ENCODE results near the gene PGAM2.
"Not testable (repeated sequence)": the region's sequence is repeated elsewhere in the genome, so short reads cannot be mapped to it uniquely, and the experiment has no call there.

DNA sequence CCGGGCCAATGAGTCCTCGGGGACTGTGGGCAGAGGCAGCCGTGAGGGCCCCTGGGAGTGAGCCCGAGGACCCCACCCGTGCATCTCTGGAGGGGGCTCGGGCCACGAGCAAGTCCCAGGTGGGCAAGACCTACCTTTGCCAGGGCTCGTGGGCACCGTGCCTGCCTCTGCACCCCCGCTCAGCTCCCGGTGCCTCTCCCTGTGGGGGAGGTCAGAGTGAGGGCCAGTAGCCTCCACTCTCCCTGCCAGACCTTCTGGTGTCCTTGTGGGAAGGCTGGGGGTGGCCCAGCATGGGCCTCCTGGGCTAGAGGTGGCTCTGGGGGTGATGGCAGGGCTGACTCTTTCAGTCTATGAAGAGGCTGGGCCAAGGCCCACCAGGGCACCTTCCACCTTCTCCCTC lies 35.9 kb downstream of the PGAM2 start:
- not testable (repeated sequence) for TF ChIP-seq CTCF (tag by site-specific recombination; IDR thresholded peaks at IDR 0.05); YY1 (tag by site-specific recombination; IDR thresholded peaks at IDR 0.05); KLF16 (tag by site-specific recombination; IDR thresholded peaks at IDR 0.05); ZNF777 (tag by site-specific recombination; IDR thresholded peaks at IDR 0.05; ENCODE audit: borderline replicate concordance); TRIM28 (IDR thresholded peaks at IDR 0.05; ENCODE audit: borderline replicate concordance, low read length); ZNF302 (tag by site-specific recombination; IDR thresholded peaks at IDR 0.05; ENCODE audit: low read depth)
- TF ChIP-seq, protein P1, sequence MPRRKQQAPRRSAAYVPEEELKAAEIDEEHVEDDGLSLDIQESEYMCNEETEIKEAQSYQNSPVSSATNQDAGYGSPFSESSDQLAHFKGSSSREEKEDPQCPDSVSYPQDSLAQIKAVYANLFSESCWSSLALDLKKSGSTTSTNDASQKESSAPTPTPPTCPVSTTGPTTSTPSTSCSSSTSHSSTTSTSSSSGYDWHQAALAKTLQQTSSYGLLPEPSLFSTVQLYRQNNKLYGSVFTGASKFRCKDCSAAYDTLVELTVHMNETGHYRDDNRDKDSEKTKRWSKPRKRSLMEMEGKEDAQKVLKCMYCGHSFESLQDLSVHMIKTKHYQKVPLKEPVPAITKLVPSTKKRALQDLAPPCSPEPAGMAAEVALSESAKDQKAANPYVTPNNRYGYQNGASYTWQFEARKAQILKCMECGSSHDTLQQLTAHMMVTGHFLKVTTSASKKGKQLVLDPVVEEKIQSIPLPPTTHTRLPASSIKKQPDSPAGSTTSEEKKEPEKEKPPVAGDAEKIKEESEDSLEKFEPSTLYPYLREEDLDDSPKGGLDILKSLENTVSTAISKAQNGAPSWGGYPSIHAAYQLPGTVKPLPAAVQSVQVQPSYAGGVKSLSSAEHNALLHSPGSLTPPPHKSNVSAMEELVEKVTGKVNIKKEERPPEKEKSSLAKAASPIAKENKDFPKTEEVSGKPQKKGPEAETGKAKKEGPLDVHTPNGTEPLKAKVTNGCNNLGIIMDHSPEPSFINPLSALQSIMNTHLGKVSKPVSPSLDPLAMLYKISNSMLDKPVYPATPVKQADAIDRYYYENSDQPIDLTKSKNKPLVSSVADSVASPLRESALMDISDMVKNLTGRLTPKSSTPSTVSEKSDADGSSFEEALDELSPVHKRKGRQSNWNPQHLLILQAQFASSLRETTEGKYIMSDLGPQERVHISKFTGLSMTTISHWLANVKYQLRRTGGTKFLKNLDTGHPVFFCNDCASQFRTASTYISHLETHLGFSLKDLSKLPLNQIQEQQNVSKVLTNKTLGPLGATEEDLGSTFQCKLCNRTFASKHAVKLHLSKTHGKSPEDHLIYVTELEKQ (tag by site-specific recombination; IDR thresholded peaks at IDR 0.05; ENCODE audit: borderline replicate concordance): not testable (repeated sequence)
